SKM-1 treated with dmso at 0.1 percent for 144 hours (cell line): ENCODE data around the gene KDM3A.
A peak's percentile ranks its signal among the peaks of the same experiment; 100 is the strongest.

ENCODE experiments used
- DNase-seq: peaks from one replicate; lab custom pipeline; 2025; ENCODE audit not compliant: unreplicated experiment; lab: John Stamatoyannopoulos, UW

Gene KDM3A

DNA sequence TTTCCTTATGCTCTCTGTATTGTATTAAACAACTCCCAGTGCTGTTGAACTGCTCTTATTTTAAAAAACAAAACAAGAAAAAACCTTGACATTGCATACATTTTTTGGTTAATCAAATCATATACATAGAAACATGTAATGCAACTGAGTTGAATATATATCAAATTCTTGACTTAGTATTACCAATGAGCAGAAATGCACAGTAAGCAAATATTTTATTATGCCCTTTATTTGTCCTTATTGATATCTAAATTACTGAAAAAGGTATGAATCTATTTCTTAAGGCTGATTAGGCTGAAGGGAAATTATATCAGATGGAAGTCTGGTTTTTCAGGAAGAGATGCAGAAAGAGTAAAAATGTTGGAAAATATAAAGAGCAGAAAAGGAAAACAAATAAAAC, 6.9 kb upstream of the KDM3A start:
- DNase-seq: no peak

DNA sequence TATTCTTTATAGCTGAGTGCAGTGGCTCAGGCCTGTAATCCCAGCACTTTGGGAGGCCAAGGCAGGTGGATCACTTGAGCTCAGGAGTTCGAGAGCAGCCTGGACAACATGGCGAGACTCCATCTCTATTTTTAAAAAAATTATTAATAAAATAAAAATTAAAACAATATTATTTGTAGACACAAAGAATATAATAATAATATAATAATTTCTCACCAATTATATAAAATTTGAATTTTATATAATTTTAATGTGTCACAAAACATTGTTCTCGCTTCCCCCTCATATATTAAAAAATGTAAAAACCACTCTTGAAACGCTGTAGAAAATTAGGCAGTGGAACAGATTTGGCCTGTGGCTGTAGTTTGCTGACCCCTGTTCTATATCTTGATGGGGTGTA, 5.6 kb upstream of the KDM3A start:
- DNase-seq: no peak

DNA sequence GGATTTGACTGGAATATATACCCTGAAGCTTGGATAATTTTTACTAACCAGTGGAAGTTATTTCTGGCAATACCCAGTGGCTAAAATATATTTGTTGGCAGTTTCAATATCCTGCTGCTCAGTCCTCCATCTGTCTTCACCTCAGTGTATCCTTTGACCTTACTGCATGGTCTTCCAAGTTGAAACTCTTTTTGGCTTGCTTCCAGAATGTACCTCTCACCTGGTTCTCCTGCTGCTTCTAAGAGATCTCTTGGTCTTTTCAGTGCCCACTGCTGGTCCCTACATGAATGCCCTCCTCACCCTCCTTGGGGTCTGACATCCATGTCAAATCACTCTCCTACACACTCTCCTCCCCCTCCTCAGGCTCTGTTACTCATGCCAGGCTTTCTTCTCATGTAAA, 4.8 kb upstream of the KDM3A start:
- DNase-seq: no peak

DNA sequence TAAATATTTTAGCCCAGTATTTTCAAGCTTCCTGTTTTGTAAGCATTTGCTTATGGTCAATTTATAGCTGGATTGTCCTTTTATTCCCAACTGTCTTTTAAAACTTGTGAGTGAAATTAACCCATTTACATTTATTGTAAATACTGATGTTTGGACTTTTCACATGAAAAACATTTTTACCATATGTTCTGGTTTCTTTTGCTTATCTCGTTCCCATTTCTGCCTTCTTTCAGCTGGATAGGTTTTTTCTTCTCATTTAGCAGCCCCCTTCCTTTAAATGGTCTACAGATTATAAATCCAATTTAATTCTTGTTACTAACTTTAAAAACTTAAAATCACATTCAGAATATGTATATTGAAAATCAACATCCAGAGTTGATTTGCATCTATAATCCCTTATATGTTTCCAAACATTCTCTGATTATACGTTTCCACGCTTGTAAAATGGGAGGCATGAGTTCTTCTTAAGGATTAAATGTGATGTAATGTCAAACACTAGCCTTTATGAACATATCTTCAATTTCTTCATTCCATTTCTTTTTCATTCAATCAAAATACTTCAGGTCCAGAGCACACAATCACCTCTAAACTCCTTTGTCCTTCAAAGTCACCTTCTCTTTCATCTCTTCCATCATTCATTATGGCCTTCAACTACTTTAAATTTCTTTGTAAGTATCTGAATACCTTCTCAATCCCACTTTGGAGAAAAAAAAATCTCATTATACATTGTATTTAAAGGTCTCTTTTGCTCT, 1.1 kb upstream of the KDM3A start:
- no peak for DNase-seq

DNA sequence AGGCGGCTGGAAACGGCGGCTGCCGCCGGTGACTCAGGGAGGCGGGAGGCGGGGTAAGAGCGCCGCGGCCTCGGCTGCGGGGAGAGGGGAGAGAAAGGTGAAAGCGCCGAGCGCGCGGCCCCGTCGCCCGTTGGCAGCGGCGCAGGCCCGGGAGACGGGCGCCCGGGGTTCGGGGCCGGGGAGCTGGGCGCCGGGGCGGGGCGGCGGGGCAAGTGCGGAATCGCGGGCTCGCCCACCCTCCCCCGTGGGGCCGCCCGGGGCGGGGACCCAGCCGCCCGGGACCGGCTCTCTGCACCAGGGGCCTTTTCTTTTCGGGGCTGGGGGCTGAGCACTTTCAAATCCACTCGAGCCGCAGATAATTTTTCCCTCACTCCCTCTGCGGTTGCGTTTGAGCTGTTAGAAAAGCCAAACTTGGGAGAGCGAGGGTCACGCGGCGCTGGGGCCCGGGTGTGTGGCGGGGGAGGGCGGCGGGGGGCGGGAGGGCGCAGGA, 266 bp downstream of the KDM3A start:
- DNase-seq: no peak

DNA sequence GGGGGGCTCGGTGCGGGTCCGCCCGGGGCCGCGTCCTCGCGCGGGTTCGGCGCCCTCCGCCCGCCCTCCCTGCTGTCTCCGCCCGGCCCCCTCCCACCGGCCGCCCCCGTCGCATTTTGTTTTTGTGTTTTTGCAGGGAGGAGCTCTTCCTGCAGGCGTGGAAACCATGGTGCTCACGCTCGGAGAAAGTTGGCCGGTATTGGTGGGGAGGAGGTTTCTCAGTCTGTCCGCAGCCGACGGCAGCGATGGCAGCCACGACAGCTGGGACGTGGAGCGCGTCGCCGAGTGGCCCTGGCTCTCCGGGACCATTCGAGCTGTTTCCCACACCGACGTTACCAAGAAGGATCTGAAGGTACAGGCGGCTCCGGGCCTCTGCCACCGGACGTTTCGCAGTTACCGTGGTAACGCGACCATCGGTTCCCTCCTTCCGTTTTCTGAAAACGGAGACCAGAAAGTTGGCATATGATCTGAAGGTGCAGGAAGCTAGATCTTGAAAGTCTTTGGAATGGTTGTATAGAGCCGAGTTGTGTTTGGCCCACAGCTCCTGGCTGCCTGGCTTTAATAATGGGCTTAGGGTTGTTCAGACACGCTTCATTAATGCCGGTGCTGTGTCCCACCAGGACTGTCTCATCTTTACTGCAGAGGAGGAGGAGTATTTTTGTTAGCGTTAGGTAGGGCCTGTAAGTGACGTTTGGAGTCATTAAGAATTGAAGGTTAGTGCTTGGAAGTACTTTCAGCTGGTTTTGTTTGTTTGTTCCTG, 891 bp downstream of the KDM3A start:
- peak; percentile 72 for DNase-seq

DNA sequence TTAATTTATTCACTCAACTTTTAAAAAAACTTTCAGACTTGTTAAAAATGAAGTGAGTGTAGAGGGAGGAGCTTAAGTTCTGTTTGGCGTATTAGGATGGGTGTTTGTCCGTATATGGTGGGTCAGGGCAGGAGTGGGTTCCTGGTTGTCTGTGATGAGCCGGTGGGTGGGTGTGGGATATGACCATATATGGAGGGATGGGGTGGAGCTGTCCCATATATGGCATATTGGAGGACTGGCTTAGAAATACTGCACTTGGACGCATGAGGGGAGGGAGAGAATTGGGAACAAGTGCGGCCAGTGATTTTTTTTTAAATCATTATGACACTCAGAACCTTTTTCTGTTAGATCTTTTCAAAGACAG, 1.5 kb downstream of the KDM3A start:
- DNase-seq: peak; percentile 70

DNA sequence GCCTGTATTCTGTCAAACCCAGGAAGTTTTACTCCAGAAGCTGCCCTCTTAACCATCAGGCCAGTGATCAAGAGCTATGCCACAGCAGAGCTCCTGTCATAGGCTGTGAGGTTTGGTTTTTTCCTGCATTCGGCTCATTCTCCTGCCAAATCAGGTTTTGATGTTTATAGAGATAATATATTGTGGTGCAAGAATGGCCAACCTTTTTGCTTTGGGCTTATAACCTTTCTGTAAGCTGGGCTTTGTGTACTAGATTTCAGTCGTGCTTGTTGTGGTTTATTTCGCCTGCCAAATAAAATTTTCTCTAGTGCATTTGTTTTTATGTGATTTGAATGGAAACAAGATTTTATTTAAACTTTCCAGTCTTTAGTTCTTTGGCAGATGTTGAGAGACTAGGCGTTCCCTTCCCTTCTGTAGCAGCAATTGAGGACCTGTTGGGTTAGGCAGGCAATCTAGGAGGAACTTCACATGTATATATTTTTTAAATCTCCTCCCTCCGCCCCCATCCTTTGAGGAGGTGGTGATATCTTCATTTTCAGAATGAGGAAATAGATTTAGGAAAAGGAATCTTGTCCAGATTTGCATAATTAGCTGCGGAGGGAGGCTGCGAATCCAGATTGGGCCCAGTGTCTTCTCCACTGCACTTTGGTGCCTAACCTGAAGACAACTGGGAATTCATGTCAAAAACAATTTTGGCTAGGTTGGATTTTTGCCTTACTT, 2.6 kb downstream of the KDM3A start:
- no peak for DNase-seq

DNA sequence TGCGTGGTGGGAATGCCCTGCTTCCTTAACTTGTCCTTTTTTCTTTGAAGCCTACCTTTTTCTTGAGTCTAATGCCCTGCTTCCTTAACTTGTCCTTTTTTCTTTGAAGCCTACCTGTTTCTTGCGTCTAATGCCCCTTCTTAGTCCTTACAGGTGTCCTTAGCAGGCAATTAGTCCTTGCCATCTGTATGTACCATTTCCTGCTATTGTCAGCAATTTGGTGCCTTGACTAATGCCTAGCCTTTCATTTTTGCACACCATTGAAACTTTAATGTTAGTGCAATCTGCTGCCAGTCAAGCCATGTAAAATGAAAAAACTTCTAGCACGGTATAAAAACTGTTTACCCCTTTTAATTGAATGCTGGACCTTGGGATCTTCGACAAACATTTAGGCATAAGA, 4.3 kb downstream of the KDM3A start:
- DNase-seq: no peak

DNA sequence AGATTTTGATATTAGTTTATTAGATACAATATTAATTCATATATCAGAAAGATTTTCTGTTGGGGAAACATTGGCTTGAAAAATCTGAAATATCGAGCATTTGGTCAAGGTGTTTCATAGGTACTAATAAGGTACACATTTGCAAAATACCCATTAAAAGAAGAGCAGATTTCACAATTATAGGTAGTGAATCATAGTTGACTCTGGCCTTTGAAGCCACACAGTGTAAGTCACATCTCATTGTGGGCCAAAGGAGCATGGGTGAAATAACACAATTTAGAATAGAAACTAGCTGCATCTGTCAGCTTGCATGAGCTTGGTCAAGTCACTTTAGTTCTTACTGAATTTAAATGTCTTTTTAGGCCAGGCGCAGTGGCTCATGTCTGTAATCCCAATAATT, 4.9 kb downstream of the KDM3A start:
- no peak for DNase-seq

DNA sequence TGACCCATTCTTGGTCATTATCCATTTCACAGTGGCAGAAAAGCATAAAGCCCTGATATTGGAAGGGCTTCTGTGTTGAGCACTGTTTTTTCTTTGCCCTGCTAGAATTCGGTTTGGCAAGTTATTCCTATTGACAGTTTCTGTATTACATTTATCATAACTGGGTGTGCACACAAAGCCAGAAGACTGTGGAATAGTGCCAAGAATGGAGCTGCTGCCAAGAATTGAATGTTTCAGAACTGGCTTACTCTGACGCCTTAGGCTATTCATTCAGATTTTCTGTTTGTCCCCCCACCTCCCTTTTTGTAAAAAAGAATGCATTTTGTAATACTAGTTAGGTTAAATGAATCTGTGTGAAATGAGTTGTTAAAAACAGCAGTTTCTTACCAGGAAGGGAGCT, 12.7 kb downstream of the KDM3A start:
- no peak for DNase-seq

DNA sequence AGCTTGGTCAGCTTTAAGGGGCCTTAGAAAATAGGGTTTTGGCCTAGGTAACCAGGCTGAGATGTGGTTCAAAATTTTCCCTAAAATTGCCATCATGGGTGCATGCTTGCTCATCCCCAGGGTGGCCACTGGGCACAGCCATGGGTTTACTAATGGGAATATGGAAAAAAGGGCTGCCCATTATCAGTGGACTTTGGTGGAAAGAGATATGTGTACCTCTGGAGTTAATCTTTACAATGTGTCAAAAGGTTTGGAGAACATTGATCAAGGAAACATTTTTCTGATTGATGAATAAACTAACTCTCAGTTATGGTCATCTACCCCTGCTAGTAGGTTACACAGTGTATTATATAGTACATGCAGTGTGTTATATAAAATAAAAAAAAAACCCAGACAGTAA, 13.1 kb downstream of the KDM3A start:
- no peak for DNase-seq

DNA sequence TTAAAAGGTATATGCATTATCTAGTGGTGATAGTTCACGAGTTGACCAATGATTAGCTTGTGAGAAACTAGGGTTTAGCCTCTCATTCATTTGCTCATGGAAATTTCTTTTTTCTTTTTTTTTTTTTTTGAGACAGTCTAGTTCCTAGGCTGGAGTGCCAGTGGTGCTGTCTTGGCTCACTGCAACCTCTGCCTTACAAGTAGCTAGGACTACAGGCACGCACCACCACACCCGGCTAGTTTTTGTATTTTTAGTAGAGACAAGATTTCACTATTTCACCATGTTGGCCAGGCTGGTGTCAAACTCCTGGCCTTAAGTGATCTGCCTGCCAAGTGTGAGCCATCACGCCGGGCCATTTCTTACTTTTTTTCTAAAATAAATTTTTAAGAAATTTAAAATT, 14.0 kb downstream of the KDM3A start:
- DNase-seq: no peak

DNA sequence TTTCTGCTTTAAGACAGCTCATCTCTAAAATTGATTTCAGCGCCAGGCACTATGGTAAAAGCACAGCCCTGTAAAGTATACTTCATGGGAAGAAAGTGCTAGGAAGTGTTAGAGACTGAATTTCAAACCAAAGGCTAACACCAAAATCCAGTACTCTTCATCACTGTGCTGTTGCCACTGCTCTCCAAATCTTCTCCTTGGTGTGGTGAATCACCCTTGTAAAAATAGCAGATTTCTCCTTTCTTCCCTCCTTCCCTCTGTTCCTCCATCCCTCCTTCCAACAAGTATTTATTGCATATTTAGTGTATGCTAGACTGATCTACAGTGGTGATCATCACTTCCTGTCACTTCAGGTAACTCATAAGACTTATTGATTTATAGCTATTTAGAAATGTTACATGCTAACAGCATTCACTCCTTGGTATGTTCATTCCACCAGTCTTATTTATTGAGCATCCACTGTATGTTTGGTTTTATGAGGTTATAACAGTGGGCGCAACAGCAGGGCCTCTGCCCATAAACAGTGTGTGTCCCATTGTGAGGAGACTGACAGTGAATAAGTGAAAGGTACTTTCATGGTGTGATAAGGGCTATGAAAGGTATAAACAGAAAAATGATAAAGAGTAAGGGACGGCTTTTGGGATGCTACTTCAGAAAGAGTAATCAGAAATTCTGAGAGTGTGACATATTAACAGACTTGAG, 20.0 kb downstream of the KDM3A start:
- DNase-seq: no peak

DNA sequence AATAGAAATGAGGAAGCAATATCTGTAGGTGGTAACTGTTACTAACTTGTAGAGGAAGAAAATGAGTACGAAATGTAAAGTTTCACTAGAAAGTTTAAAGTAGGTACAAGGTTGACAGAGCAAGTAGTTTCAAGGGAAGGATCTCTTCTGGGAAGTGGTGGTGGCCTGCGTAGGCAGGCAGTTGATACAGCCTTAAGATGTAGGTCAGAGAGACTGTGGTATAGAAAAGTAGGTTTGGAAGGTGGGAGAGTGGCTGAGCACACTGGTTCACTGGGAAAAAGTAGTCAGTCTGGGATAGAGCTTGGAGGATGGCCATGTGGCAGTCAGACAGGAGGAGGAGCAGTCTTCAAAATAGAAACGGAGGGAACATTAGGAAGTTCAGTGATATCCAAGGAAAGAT, 23.5 kb downstream of the KDM3A start:
- DNase-seq: no peak

DNA sequence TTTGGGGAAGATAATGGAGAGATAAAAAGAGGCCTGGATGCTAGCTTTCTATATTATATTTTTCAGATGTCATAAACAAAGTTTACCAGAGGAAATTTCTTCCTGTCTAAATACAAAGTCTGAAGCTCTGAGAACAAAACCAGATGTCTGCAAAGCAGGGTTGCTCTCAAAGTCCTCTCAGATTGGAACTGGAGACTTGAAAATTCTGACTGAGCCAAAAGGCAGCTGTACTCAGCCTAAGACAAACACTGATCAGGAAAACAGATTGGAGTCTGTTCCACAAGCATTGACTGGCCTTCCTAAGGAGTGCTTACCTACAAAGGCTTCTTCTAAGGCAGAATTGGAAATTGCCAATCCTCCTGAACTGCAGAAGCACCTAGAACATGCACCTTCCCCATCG, 25.1 kb downstream of the KDM3A start:
- no peak for DNase-seq

DNA sequence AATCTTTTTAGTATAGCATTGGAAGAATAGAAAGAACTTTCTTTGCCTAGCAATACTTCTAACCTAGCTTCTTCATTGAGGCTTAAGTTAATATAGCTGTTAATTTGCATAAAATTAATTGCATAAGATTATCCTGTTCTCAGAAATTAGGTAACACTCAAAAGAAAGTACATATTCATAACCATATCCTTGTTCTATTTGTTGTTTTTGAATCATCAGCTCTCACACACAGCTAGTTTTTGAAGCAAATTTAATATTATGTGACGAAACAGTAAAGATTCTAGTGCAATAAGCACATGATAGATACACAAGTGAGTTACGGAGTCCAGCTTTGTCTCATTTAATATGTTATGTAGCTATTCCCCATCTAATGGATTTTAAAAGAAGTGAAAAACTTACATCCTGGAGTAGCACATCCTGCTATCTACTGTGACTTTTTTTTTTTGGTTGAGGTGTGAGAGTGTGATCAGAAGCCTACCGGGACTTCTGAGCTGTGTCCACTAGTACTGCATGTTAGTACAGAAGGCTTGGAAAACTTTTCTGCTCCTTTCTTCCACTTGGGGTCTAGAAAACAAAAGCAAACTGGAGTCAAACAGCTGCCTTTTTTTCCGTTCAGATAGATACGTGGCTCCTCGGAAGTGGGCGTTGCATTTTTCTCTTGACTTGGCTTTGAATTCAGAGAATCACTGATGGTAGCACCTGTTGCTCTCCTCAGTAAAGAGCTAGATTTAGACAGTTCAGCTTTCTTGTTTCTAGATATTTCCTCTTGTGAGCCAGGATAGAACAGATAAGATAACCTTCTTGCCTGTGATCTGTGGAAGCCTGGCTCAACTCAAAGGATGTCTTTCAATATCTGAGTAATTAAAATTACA, 27.2 kb downstream of the KDM3A start:
- DNase-seq: no peak

DNA sequence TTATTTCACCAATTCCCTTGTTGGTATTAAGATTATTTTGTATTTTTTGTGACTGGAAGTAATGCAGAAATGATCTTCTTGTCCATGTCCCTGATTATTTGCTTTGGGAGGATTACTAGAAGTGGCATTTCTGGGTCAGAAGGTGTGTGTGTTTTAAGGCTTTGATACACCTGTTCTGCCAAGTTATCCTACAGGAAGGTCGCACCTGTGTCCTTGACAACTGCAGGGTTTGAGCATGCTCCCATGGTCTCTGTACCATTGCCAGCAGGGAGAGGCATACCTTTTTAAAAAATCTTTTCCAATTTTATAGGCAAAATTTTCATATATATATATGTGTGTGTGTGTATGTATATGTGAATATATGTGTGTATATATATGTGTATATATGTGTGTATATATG, 29.7 kb downstream of the KDM3A start:
- DNase-seq: no peak

DNA sequence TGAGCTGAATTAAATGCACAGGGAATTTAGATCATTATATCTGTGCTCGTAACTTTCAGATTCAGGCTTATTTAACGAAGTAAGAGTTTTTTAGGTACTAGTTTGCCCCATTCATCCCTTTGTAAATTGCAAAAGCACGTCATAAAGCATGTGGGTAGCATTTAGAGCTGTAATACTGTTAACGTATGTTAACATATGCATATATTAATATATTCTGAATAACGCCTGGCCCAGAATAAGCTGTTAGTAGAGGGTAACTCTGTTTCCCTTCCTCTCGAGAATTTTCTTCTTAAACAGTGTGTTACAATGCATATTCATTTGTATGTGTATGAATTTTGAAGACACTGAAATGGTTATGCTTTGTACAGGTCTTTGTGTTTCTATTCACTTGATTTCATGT, 30.5 kb downstream of the KDM3A start:
- DNase-seq: no peak

DNA sequence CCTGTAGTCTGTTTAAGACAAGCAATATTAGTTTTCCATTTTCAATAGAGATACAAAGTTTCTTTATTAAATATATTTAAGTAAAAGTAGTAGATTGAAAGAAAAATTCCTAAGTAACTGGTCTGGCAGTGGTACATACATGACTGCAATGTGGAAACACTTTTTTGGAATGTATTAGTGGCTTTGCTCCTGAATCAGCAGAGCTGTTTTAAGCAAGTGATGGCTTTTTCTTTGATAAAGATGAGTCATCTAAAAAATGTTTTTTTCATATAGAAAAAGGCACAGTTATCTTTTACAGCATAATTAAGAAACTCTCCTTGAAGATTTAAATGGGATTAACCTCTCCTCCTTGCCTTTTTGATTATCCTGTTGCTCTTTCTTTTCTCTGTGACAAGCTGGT, 34.9 kb downstream of the KDM3A start:
- no peak for DNase-seq
